DMS114 treated with DMSO at 0.1 percent for 48 hours (cell line): ENCODE results near the gene SEMA3G.

Experiments
- DNase-seq: peaks from one replicate; lab custom pipeline; 2025; ENCODE audit not compliant: unreplicated experiment; lab: John Stamatoyannopoulos, UW

The SEMA3G gene

DNA sequence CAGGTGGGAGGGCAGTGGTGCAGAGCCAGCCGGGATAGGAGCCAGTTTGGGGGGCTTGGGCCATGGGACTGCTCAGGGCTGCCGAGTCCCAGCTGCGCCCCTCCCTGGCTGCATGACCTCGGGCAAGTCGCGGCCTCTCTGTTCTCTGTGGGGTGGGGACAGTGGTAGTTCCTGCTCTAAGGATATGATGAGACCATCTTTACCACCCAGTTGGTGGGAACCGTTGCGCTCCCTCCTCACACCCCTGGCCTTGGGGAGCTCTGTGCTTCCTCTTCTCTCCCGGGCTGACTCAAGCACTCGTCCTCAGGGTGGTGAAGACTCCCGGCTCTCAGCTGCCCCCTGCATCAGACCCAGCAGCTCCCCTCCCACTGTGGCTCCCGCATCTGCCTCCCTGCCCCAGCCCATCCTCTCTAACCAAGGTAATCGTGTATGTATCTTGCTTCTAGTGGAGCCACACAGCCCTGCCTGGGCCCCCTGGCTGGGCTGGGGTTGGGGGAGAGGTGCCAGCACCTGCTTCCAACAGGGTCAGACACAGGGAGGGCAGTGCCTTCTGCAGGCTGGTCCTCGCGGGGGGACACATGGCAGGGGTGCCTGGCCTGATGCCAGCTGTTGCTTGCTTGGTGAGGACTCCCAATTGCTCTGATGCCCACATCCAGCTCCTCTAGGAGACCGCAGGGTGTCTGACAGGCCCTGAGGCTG is 35.1 kb upstream of the SEMA3G start:
- DNase-seq = no peak

DNA sequence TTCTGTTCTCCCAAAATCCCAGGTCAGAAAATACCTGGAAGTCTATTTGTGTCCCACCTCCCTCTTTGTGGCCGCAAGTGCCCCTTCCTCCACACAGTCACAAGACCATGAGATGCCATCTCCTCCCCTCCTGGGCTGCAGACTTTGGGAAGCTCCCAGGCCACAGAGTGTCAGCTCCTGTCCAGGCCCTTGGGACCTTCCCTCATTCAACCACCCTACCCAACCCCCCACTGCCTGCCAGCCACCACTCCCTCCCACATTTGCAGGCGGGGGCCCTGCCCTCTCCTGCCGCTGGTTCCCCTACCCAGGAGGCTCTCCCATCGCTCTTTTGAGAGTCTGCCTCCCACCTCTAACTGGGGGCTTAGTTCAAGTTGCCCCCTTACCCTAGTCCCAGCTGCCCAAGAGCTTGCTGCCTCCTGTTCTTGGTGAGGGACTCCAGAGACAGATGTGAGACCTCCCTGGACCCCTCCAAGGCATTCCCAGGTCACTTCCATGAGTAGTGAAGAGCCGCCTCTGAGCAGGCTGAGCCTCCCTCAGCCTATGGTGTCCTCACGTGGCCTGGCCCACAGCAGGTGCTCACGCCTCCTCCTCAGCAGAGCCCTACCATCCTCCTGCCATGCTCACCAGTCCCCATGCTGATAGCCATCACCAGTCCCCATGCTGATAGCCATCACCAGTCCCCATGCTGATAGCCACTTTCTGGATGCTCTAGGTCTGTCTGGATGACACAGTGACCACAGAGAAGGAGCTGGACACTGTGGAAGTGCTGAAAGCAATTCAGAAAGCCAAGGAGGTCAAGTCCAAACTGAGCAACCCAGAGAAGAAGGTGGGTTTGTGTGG is 34.4 kb upstream of the SEMA3G start:
- DNase-seq = no peak

DNA sequence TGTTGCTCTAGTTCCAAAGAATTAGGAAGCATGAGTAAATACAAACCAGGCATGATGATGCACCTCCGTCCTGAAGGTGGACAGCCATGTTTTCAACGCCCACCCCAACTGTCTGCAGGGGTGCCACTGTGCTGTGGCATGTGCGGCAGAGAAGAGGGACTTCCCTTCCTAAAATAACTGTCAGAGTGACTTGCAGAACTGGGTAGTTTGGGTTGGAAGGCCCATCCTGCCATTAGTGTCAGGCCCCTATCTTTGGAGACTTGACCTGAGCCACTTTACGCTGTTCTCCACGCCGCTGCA is 32.8 kb upstream of the SEMA3G start:
- no peak for DNase-seq

DNA sequence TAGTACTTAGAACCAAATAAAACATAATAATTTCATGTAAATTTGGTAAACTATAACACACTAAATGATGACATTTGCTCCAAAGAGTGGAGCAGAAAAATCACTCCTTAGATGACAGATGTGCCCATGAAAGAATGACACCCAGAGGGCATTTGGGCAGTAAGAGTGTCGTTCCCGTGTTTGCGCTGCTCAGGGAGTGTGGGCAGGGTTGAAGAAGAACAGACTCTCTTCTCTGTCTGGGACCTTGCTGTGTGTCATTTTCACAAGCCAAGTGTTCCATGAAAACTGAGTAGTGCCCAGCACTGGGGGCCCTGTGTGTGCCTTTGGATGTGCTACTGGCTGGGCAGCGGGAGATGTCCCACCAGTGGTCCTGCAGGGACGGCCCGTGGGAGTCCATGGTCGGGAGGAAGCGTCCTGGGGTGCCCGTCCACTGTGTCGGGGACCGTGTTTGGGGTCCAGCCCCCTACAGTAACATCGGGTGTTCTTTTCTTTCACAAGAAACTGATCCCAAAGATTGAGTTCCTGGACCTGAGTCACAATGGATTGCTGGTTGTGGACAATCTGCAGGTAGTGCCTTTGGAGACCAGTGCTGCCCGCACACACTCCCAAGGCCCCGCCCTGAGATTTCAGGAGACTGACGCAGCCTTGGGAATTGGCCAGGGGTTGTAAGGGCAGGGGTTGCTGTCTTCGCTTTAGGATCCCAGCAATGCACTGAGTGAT is 32.3 kb upstream of the SEMA3G start:
- no peak for DNase-seq

DNA sequence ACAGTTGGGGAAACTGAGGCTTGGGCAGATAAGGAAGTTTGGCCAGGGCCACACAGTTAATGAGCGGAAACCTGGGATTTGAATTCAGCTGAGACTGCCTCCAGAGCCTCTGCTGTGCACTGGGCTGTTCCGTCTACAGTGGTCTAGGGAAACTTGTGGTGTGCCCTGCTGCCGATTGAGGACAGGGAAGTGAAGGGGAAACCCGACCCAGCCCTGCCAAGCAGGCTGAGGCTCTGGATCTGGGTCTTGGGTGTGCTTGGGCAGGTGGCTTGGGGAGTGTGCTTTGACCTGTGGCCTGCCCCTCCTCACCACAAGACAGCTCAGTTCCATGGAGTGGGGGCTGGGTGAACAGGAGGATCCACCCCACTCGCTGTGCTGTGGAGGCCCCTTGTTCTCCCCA is 28.1 kb upstream of the SEMA3G start:
- DNase-seq = no peak

DNA sequence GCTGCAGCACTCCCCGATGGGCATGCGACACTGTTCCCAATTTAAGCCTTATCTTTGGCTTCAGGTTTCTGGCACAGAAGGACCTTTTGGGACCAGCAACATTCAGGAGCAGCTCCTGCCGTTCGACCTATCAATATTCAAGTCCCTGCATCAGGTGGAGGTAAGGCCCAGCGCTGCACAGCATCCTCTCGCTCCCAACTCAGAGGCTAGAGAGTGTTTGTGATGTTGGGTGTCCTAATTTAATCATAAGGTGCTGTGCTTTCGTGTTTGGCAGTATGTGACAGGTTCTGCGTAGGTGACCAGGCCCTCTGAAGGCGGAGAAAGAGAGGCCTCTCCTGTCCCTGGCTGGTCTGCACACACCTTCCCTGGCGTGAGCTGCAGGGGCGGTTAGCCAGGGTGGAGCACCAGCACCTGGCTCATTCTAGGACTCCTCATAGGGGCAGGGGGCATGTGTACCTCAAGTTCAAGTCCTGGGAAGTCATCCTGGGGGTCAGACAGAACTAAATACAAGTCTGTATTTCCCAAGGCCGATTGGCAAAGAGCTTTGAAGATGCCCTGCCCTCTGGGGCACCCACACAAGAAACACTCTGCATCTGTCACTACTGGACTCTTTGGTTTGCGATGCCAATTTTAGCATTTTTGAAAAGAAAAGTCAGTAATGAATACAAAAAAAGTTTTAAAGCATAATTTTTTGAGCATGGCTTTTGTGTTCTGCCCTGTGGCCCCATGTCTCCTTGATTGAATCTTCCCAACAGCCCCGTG is 27.5 kb upstream of the SEMA3G start:
- no peak for DNase-seq

DNA sequence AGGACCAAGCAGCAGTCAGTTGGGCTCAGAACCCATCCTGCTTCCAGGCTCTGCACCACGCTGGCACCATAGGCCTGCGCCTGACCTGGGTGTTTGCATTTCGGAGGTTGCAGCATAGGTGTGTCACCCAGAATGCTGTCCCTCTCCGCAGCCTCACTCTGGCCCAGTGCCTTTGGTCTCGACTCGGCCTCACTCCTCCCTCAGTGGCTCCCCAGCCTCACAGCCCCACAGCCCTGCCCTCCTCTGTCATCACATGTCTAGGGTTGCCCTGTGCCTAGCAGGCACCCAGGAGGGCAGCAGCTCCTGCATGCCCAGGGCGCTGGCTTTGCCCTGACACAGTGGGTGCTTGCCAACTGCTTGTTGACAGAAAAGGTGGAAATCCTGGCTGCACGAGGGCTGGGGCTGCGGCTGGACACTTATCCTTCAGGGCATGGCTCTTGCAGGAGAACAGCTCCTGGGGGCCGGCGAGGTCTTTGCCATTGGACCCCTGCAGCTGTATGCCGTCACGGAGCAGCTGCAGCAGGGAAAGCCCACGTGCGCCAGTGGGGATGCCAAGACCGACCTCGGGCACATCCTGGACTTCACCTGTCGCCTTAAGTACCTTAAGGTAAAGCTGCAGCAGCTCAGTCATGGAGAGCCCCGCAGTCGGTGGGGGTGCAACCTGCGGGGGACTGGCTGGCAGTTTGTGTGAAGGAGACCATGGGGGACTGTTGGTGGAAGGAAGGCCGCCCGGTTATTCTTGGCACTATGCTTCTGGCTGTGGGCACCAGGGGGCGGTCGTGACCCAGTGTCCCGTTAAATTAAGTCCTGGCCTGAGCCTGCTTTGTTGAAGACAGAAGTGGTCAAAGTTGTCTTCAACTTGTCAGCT is 26.7 kb upstream of the SEMA3G start:
- DNase-seq = peak; percentile 9

DNA sequence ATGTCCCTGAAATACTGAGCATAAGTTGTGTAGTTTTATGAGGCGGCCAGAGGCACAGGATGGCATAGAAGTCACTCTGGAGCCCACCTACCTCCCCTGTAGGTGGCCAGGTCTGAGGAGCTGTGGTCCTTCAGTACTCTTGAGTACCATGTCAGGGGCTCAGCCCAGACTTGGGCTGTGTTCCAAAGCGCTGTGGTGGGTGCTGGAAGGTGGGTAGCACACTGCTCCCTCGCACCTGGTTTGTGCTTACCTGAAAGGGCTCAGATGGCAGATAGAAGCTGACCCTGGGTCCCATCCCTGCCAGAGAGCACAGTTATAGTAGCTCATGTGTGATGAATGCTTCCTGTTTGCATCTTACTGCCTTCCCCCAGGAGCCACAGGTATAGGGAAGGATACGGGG is 26.0 kb upstream of the SEMA3G start:
- DNase-seq = no peak

DNA sequence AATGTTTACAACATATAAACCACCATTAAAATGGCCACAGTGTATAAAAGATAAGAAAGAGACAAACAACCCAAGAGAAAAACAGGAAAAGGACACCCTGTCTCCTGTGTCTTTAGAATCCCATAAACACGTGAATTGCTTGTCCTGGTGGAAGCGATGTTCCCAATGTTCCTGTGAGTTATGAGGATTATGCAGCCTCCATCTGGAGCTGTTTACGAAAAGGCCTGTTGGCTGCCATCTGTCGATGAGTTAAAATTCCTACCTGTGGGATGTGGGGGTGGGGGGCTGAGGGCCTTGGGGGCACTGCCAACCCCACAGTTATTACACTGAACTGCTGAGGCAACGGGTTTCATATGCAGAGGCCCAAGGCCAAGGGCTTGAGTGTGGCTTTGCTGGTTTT is 24.1 kb upstream of the SEMA3G start:
- DNase-seq = no peak

DNA sequence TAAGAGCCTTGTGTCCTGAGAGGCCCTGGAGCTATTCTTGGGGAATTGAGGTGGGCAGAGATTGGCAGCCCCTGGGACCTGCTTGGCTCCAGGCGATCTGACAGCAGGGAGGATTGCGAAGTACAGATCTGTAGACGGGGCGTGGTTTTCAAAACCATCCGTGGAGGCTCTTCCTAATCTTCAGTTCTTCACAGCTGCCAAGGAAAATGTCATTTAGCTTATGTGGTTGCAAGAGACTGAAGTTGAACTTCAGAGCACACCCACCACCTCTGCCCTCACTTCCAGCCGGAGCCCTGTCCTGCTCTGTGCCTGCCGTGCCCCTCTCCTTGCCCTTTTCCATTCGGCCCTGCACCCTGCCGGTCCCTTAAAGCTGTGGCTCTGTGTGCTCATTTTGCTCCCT is 23.4 kb upstream of the SEMA3G start:
- no peak for DNase-seq

DNA sequence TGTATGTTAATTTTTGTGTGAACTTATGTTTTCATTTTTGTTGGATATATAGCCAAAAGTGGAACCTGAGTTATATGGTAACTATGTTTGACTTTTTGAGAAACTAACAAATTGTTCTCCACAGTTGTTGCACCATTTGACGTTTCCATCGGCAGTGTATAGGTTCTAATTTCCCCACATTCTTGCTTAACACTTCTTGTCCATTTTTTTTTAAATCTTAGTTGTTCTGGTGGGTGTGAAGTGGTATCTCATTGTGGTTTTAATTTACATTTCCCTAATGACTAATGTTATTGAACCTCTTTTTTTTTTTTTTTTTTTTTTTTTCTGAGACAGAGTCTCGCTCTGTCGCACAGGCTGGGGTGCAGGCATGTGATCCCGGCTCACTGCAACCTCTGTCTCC is 18.5 kb upstream of the SEMA3G start:
- no peak for DNase-seq

DNA sequence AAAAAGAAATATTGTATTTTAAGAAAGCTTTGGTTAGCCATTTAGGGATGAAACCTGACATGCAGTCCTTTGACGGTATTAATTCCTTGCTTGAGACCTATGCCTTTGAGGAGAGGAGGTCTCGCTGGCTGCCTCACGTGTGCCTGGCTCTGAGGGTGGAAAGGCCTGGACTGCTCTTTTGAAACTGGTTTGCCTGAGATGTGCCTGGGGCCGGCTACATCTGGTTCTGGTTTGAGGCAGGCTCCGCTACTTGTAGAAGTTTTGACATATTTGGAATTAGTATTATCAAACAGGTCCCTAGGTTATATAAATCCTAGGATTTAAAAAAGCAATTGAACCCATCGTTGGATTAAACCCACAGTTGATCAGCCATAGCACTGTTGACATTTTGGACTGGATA is 17.0 kb upstream of the SEMA3G start:
- DNase-seq = no peak

DNA sequence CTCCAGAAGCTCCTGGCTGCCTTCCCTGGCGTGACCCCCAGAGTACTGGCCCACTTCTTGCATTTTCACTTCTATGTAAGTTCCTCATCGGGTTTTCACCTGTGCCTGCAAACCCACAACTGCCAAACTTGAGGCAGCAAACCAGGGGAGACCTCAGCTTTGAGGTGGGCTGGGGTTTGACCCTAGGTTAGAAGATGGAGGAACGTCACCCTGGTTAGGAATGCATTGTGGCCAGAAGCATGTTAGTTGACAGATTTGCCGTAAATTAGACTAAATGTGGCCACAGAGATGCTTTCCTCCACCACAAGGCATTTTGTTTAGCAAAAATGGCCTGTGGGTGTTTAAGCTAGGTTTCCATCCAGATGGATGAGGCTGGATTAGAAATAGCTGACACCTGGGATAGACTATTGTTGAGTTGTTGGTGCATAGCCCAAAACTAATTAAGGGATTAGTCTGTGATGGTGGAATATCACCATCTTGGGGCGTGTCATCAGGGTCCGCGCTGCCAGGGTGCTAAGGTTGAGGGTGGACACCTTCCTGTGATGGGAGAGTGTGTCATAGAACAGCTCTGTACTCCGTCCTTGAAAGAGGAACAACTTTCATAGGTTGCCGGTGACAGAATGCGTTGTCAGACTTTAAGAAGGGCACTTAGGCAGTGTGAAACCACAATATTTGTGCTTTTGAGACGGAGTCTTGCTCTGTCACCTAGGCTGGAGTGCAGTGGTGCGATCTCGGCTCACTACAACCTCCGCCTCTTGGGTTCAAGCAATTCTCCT is 14.1 kb upstream of the SEMA3G start:
- DNase-seq = no peak

DNA sequence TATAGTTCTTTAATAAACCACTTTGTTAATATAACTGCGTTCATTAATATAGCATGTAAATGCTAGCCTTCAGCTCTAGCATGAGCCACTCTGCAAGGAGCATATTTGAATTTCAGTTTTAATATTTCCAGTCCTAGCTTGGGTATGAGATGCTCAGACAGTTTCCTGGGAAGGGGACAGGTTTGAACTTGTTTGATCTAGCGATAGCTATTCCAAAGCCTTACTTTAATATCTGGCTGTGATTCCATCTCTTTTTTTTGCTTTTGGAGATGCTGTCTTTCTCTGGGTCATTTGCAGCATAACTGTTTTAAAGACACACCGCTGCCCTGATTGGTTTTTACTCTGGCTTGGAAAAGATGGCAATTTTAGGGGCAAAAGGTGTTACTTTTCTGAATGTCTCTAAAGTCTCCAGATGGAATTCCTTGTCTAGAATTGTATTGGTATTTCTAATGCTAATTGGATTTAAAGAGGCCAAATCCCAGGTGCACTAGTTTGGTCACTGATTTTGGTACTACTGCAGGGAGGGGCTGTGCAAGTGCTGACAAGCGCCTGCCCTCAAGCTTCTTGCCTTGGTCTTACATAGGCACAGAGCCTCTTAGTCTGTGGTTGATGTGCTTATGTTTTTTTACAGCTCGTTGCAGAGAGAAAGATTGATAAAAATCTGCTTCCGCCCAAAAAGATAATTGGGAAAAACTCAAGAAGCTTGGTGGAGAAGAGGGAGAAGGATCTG is 13.3 kb upstream of the SEMA3G start:
- no peak for DNase-seq

DNA sequence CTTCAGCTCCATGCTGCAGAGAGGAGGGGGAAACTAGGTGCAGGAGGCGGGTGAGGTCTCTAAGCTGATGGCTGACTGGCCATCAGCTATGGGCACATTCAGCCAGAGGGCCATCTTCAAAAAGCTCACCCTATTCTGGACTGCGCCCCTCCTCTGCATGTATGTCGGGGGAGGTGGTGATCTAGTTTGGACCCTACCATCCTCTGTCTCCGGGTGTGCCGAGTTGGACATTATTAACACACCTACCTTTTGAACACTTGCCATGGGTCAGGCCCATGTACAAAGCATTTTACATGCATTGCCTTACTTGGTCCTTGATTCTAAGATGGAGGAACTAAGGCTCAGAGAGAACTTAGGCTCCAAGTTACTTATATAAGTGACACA is 11.9 kb upstream of the SEMA3G start:
- DNase-seq = no peak

DNA sequence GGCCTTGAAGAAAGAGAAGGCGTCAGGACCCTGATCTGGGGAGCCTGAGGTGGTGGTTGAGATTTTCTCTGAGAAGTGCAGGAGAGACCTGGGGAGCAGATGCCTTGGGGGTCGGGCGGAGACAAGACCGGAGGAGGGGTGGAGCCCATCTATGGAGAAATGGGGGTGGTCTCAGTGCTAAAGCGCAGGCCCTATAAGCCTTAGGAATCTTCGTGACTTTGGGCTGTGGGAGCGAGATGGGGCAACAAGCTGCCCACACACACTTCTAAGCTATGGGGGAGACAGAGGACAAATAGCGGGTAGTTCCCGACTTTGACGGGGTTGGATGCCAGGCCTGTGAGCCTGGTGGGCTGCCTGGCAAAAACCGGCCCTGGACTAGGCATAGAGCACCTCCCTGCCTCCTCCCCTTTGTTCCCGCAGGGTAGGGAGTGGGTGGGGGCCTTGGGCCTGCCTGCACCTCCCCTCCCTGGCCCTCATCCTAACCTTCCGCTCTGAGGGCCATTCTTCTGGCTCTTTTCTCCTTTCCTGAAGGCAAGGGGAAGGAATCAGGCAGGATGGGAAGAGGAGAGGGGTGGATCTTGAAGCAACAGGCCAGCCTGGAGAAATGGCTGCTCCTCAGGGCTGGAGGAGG is 11.4 kb upstream of the SEMA3G start:
- DNase-seq = no peak

DNA sequence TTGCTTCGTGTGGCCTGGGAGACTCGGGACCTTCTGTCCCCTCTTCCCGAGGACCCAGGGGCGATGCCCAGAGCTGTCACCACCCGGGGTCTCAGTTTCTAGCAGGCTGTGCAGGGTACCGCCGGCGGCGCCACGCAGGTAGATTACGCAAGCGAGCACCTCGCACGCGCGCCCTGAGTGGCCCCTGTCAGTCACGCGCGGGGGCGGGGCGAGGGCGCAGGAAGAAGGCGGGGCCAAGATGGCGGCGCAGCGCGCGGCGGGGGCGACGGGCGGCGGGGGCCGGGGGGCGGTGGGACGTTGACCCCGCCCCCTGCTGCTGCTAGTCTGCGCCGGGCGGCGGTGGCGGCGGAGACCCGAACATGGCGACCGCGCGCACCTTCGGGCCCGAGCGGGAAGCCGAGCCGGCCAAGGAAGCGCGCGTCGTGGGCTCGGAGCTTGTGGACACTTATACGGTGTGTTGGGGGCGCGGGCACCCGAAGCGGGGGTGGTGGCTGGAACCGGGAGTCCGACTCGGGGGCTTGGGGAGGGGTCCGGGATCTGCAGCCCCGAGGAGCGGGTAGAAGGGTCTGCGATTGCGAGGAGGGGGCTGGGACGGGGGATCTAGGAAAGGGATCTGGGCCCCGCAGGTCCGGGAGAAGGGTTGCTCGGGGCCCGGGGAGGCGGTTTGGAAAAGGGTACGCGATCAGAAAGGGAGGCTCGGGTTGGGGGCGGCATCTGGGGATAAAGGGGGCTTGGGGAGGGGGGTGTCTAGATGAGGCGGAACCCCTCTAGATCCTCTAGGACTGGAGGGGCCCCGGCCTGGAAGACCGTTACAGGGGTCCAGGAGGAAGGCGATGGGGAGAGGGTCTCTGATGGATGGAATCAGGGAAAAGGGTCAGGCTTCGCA is 10.6 kb upstream of the SEMA3G start, which contains the start of gene NISCH:
TSS of gene NISCH (plus strand) at position 322 of the 886 bp plus-strand sequence. CDS start at position 360, 38 bp downstream.
- peak; percentile 47 for DNase-seq

DNA sequence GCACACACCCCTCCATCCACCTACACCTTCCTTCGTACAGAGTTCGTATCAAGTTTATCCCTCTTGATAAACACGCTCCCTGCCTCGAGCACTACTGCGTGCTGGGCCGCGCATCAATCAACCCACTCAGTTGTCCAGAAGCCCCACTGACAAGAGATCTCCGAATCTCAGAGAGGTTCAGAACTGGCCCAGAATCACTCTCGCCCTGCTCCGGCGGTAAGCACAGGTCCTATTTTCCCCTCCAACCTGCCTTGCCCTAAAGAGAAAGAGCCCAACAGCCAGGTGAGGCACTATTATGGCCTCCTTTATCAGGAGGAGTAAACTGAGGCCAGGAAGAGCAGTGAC is 10.0 kb upstream of the SEMA3G start:
- no peak for DNase-seq
